HepG2 (cell line): ENCODE data around the gene NDOR1. TPM values are rescaled to one million over a fixed set of nuclear protein-coding genes. Genes with fewer than 3 reads are reported as not detected.

Source experiments
- BCL6 ChIP-seq: IDR thresholded peaks from 2 replicates; pipeline ENCODE4 v1.6.1; 2016; ENCODE audit warnings: missing genetic modification reagents, missing compliant biosample characterization
- NCOA2 ChIP-seq: sonication (generic); formaldehyde crosslinking; IDR thresholded peaks from 2 replicates; pipeline ENCODE4 v1.8.0; 2022; ENCODE audit warnings: inconsistent platforms
- NFYC ChIP-seq: IDR thresholded peaks from 2 replicates; pipeline ENCODE4 v1.6.1; 2016; ENCODE audit warnings: missing genetic modification reagents, missing compliant biosample characterization
- PHF21A ChIP-seq: sonication (generic); formaldehyde crosslinking; IDR thresholded peaks from 2 replicates; pipeline ENCODE4 v1.5.0; 2020; ENCODE audit warnings: mild to moderate bottlenecking, missing genetic modification reagents
- RBM39 ChIP-seq: fragments of 200-400 bp; formaldehyde crosslinking; IDR thresholded peaks from one replicate; pipeline ENCODE4 v1.6.1; 2018; ENCODE audit warnings: antibody characterized with exemption, mild to moderate bottlenecking, low read depth, low read length; ENCODE audit not compliant: poor library complexity, severe bottlenecking
- STAG1 ChIP-seq: sonication (generic); formaldehyde crosslinking; IDR thresholded peaks from 2 replicates; pipeline ENCODE4 v1.4.0; 2020; ENCODE audit warnings: missing genetic modification reagents
- YEATS2 ChIP-seq: sonication (generic); formaldehyde crosslinking; IDR thresholded peaks from 2 replicates; pipeline ENCODE4 v1.4.0; 2020; ENCODE audit warnings: missing genetic modification reagents, borderline replicate concordance
- ZBTB8A ChIP-seq: sonication (generic); formaldehyde crosslinking; IDR thresholded peaks from 2 replicates; pipeline ENCODE4 v1.4.0; 2020; ENCODE audit warnings: mild to moderate bottlenecking, low read depth, missing genetic modification reagents, borderline replicate concordance
- ZFP91 ChIP-seq: sonication (generic); formaldehyde crosslinking; IDR thresholded peaks from 2 replicates; pipeline ENCODE4 v1.9.0; 2022; ENCODE audit warnings: missing genetic modification reagents, mild to moderate bottlenecking, borderline replicate concordance
- ZNF207 ChIP-seq: fragments of 450-650 bp; IDR thresholded peaks from 2 replicates; pipeline ENCODE4 v1.6.1; 2016; ENCODE audit warnings: antibody characterized with exemption, borderline replicate concordance
- ZNF724P ChIP-seq: sonication (generic); formaldehyde crosslinking; IDR thresholded peaks from 2 replicates; pipeline ENCODE4 v1.8.0; 2022; ENCODE audit warnings: missing genetic modification reagents, borderline replicate concordance
- ZNF780A ChIP-seq: sonication (generic); formaldehyde crosslinking; IDR thresholded peaks from 2 replicates; pipeline ENCODE4 v1.8.0; 2022; ENCODE audit warnings: mild to moderate bottlenecking, missing genetic modification reagents, moderate library complexity
- ZNF784 ChIP-seq: sonication (generic); formaldehyde crosslinking; IDR thresholded peaks from 2 replicates; pipeline ENCODE4 v1.5.1; 2020; ENCODE audit warnings: missing genetic modification reagents, mild to moderate bottlenecking, borderline replicate concordance
- polyA plus RNA-seq, 8 experiments: library from polyadenylated mRNA; depleted of rRNA in 3 of 8; stranded (reverse) in 7 of 8; unstranded in 1 of 8; fragments of >200 nt; fragmentation: Illumina TruSeq in 4 of 8; extraction: Trizol in 4 of 8; gene quantifications; 2 replicates each; pipeline versions ENCODE4 v1.2.1 to v1.2.3, GENCODE V29; 2011 to 2016; ENCODE audit warnings: low read depth in 4 of 8, missing spikeins in 1 of 8, mixed read lengths in 1 of 8; ENCODE audit not compliant: insufficient read depth in 1 of 8
- total RNA-seq, 5 experiments: library from RNA; depleted of rRNA; stranded (reverse); fragments of >200 nt; fragmentation: Illumina TruSeq; extraction: Trizol; gene quantifications; 2 replicates each; pipeline ENCODE4 v1.2.3, GENCODE V29; 2016; ENCODE audit warnings: low read depth in 1 of 5
- TF ChIP-seq, protein P1 (sequence below), 2 experiments: sonication (generic) in 1 of 2; formaldehyde crosslinking in 1 of 2; IDR thresholded peaks; 2 replicates each; pipeline versions ENCODE4 v1.5.1 to v1.6.1; 2011 to 2020; ENCODE audit warnings: borderline replicate concordance in 1 of 2, low read depth in 1 of 2, low read length in 1 of 2, mild to moderate bottlenecking in 1 of 2, missing genetic modification reagents in 1 of 2, moderate library complexity in 1 of 2
- TF ChIP-seq, protein P2 (sequence below): IDR thresholded peaks from 2 replicates; pipeline ENCODE4 v1.6.1; 2018; ENCODE audit warnings: missing genetic modification reagents
- TF ChIP-seq, protein P3 (sequence below): fragments of 450-650 bp; IDR thresholded peaks from 2 replicates; pipeline ENCODE4 v1.6.1; 2016
- TF ChIP-seq, protein P4 (sequence below): sonication (generic); formaldehyde crosslinking; IDR thresholded peaks from 2 replicates; pipeline ENCODE4; 2020; ENCODE audit warnings: missing genetic modification reagents, mild to moderate bottlenecking, borderline replicate concordance

Gene NDOR1
- total and polyA plus RNA-seq, 2 of the 13 experiments (the other 11 are each of a cell fraction or from before 2014, with no cell fraction given) = 3.6 to 8.7 TPM

GRCh38 chr9:137236238-137236935 is 30.9 kb downstream of the NDOR1 start (continued):
- no peak for TF ChIP-seq ZNF784 (CRISPR knock-in tag)
- peak; percentile 91 for TF ChIP-seq STAG1 (CRISPR knock-in tag)
- no peak for TF ChIP-seq ZNF724P (CRISPR knock-in tag)
- TF ChIP-seq PHF21A (CRISPR knock-in tag) = peak; percentile 95
- TF ChIP-seq NCOA2 (CRISPR knock-in tag) = no peak; the same call in 1 of the 2 replicates
- TF ChIP-seq, protein P1, sequence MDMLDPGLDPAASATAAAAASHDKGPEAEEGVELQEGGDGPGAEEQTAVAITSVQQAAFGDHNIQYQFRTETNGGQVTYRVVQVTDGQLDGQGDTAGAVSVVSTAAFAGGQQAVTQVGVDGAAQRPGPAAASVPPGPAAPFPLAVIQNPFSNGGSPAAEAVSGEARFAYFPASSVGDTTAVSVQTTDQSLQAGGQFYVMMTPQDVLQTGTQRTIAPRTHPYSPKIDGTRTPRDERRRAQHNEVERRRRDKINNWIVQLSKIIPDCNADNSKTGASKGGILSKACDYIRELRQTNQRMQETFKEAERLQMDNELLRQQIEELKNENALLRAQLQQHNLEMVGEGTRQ (IDR thresholded peaks at IDR 0.05; ENCODE audit: low read depth, low read length) = no peak
- TF ChIP-seq, protein P1 (CRISPR knock-in tag; IDR thresholded peaks at IDR 0.05; ENCODE audit: borderline replicate concordance) = 0 out of 2 replicates have a peak, but pooled peaks have one; percentile 65
- TF ChIP-seq ZNF207 = no peak
- TF ChIP-seq, protein P2, sequence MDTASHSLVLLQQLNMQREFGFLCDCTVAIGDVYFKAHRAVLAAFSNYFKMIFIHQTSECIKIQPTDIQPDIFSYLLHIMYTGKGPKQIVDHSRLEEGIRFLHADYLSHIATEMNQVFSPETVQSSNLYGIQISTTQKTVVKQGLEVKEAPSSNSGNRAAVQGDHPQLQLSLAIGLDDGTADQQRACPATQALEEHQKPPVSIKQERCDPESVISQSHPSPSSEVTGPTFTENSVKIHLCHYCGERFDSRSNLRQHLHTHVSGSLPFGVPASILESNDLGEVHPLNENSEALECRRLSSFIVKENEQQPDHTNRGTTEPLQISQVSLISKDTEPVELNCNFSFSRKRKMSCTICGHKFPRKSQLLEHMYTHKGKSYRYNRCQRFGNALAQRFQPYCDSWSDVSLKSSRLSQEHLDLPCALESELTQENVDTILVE (CRISPR knock-in tag) = peak; percentile 68; the same call in 1 of the 2 replicates
- TF ChIP-seq RBM39 = peak; percentile 89
- peak; percentile 44 for TF ChIP-seq NFYC (CRISPR knock-in tag)
- TF ChIP-seq, protein P3, sequence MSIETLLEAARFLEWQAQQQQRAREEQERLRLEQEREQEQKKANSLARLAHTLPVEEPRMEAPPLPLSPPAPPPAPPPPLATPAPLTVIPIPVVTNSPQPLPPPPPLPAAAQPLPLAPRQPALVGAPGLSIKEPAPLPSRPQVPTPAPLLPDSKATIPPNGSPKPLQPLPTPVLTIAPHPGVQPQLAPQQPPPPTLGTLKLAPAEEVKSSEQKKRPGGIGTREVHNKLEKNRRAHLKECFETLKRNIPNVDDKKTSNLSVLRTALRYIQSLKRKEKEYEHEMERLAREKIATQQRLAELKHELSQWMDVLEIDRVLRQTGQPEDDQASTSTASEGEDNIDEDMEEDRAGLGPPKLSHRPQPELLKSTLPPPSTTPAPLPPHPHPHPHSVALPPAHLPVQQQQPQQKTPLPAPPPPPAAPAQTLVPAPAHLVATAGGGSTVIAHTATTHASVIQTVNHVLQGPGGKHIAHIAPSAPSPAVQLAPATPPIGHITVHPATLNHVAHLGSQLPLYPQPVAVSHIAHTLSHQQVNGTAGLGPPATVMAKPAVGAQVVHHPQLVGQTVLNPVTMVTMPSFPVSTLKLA = no peak
- TF ChIP-seq ZNF780A (CRISPR knock-in tag) = peak; percentile 56; the same call in 1 of the 2 replicates
- peak; percentile 55; the same call in 1 of the 2 replicates for TF ChIP-seq YEATS2 (CRISPR knock-in tag)
- no peak for TF ChIP-seq ZBTB8A
- TF ChIP-seq, protein P4, sequence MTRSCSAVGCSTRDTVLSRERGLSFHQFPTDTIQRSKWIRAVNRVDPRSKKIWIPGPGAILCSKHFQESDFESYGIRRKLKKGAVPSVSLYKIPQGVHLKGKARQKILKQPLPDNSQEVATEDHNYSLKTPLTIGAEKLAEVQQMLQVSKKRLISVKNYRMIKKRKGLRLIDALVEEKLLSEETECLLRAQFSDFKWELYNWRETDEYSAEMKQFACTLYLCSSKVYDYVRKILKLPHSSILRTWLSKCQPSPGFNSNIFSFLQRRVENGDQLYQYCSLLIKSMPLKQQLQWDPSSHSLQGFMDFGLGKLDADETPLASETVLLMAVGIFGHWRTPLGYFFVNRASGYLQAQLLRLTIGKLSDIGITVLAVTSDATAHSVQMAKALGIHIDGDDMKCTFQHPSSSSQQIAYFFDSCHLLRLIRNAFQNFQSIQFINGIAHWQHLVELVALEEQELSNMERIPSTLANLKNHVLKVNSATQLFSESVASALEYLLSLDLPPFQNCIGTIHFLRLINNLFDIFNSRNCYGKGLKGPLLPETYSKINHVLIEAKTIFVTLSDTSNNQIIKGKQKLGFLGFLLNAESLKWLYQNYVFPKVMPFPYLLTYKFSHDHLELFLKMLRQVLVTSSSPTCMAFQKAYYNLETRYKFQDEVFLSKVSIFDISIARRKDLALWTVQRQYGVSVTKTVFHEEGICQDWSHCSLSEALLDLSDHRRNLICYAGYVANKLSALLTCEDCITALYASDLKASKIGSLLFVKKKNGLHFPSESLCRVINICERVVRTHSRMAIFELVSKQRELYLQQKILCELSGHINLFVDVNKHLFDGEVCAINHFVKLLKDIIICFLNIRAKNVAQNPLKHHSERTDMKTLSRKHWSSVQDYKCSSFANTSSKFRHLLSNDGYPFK (CRISPR knock-in tag) = peak; percentile 60
- peak; percentile 90 for TF ChIP-seq ZFP91 (CRISPR knock-in tag)
- no peak; the same call in 1 of the 2 replicates for TF ChIP-seq BCL6 (CRISPR knock-in tag)
